A172 (cell line): Measurements from ENCODE around the gene KLHDC8A. TPM values are rescaled to one million over a fixed set of nuclear protein-coding genes. Genes with fewer than 3 reads are reported as not detected.

Experiments
- DNase-seq: peaks from one replicate; pipeline ENCODE4 v3.0.0-alpha.2; 2015; ENCODE audit warnings: low spot score
- total RNA-seq: library from RNA; depleted of rRNA; stranded (reverse); fragments of >200 nt; shearing (Covaris generic); gene quantifications from 2 replicates; pipeline ENCODE4 v1.2.3, GENCODE V29; 2014

KLHDC8A gene
- total RNA-seq, 1 experiment from 2014 or later: not detected

DNA sequence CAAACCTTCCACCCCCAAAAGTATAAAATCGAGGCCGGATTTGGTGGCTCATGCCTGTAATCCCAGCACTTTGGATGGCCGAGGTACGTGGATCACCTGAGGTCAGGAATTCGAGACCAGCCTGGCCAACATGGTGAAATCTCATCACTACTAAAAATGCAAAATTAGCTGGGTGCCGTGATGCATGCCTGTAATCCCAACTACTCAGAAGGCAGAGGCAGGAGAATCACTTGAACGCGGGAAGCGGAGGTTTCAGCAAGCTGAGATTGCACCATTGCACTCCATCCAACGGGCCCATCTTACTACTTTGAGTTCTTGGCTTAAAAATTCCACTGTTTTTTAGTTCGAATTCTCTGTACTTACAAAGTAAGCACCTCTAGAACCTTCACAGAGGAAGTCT, 11.0 kb downstream of the KLHDC8A start:
- DNase-seq: no peak

- no peak for DNase-seq
Observed at GRCh38 chr1:205344066-205344928, 12.4 kb downstream of the KLHDC8A start.

DNA sequence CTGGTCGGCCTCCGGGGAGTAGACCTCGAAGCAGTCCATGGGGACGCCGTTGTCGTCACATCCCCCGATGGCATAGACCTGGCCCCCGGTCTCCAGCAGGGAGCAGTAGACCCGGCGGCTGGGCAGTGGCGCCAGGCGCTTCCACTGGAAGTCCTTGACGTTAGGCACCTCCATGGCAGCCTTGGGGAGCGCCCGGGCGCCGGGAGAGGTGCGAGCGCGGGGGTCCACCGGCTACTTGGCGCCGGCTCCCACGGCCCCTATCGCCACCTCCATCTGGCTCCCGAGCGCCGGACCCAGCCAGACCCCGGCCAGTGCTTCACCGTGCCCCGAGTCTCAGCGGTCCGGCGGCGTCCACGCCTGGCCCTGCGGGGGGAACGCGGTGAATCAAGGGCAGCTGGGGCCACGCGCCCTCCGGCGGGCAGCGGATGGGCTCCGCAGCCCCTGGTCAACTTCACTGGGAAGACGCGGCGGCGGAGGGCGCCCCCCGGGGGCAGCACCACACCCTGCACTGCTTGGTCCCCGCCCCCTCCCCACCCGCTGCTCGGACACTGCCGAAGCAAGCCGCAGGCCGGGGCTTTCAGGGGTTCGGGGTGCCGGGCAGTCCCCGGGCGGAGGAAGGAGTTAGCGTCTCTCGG, 13.2 kb downstream of the KLHDC8A start:
- DNase-seq: no peak

GRCh38 chr1:205342986-205343385, 13.7 kb downstream of the KLHDC8A start:
- DNase-seq: no peak

- DNase-seq: no peak
Observed at GRCh38 chr1:205340676-205341075, 16.0 kb downstream of the KLHDC8A start.

GRCh38 chr1:205339717-205340116, 17.0 kb downstream of the KLHDC8A start:
- no peak for DNase-seq

GRCh38 chr1:205339197-205339702, 17.5 kb downstream of the KLHDC8A start:
- no peak for DNase-seq

GRCh38 chr1:205338011-205338410, 18.7 kb downstream of the KLHDC8A start:
- no peak for DNase-seq

GRCh38 chr1:205337481-205337880, 19.2 kb downstream of the KLHDC8A start:
- no peak for DNase-seq

- DNase-seq: peak; percentile 87
Observed at GRCh38 chr1:205335692-205336091, 21.0 kb downstream of the KLHDC8A start.

DNA sequence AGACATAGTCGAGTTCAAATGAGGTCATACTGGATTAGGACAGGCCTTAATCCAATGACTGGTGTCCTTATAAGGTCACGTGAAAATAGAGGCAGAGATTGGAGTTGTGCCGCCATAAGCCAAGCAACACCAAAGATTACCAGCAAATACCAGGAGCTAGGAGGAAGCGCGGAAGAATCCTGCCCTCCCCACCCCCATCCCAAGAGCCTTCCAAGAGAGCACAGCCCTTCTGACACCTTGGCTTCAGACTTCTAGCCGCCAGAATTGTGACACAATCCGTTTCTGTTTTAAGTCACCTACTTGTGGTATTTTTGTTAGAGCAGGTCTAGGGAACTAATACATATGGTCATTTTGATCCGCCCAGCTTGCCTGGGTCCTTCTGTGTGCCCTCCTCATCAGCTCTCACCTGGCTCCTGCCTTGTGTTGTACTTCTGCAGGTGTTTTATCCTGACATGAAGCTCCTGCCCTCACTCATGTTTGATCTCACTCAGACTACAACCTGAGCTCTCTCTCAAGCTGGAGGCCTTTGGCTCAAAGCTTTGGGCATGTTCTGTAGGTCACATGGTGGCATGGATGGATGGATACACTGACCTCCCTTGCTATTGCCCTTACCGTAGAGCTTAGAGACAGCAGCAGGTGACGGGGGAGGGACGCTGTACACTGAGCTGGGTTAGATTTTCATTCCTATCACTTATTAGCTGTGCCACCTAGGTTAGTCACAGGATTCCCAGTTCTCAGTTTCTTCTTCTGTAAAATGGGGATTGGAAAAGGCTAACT, 24.5 kb downstream of the KLHDC8A start:
- DNase-seq: no peak

DNA sequence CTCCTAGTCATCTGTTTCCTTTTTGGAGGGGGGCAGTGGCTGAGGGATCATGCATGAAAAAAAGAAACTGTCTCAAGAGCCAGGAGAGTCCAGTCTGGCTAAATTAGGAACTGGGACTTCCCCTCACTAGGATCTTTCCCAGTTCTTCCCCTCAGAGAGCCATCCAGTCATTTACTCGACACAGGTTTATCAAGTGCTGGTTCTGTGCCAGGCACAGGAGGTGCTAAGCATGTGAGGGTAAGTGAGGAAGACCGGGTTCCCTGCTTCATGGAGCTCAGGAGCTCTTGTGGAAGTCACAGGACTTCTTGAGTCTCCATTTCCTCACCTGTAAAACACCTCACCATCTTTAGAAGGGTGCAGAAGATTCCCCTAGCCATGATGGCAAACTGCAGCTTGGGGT, 26.6 kb downstream of the KLHDC8A start:
- no peak for DNase-seq

DNA sequence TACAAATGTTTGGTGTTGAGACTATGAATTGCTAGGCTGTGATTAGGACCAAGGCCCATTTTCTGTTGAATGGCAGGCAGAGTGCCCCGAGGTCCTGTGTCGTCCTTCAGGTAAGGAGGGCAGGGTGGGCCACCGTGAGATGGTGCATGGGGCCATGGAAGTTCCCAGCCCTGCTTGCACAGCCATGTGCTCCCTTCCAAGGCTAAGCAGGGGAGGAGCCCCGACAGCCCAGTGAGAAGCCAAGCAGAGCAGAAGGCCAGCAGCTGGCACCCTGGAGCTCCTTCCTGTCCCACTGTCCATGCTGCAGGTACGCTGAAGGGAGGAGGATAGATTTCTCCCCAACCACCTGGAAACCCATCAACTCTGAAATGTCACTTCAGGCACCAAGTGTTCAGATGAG, 27.0 kb downstream of the KLHDC8A start:
- DNase-seq: no peak

GRCh38 chr1:205328476-205328875, 28.2 kb downstream of the KLHDC8A start:
- DNase-seq: no peak

DNA sequence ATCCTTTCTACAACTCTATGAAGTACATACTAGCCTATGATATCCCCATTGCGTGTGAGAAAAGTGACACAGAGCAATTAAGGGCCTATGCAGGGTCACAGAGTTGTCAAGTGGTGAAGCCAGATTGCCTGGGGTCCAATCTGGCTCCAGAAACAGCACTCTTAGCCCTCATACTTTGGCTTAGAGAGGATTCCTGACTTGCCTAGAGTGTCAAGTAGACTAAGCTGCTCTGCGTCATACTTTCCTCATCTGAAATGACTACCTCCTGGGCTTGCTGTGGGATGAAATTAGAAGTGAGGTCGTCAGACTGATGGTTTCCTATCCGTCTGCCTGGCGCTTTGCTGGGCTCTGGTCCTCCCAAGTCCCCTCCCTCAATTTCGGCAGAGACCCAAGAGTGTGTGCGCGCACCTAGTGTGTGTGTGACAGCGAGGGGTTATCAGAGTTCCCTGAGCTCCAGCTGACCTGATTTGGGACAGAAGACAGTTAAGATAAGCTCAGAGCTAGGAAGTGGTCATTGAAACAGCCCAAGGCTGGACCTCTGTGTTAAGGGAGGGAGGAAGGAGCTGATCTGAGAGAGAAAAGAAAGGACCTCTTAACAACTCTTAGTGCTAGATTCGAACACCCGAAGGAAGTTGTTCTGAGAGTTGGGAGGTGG, 29.8 kb downstream of the KLHDC8A start:
- no peak for DNase-seq

DNA sequence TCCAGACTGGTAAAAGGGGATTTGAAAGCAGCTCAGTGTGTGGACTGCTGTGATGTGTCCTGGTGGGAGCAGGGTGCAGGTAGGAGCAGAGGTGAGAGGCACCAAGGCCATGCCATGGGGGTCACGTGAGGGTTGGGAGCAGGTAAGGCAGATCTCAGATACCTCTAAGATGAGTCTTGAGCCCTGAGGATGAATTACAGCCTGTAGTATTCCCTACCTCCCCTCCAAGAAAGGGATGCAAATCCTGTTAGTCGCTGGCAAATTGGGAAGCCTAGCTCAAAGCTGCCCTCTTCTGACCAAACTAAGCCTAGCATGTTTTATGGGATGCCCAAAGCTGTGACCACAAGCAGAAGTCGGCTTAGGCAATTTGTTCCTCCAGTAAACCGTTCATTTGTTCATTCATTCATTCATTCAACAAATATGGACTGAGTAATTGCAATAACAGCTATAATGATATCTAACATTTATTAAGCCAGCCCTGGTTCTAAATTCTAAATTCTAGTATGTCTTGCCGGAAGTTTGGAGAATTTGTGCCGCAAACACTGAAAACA, 31.3 kb downstream of the KLHDC8A start:
- DNase-seq: peak; percentile 96

DNA sequence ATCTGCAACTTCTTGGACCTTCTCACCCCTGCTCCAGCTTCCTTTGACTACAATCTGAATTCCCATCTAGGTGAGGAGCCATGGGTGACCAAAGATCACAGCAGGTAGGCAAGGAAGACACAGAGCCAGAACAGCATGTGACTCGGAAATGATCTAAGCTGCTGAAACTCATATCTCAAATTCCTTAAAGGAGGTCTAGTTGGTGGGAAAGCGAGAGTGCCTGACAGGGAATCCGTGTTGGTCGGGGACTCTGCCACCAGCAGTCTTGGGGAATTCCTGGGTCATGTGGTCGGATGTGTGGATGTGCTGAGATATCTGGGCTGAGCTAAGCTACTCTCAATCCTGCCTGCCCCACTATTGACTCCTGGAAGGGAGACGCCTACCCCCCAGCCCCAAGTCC, 31.9 kb downstream of the KLHDC8A start:
- DNase-seq: peak; percentile 99

DNA sequence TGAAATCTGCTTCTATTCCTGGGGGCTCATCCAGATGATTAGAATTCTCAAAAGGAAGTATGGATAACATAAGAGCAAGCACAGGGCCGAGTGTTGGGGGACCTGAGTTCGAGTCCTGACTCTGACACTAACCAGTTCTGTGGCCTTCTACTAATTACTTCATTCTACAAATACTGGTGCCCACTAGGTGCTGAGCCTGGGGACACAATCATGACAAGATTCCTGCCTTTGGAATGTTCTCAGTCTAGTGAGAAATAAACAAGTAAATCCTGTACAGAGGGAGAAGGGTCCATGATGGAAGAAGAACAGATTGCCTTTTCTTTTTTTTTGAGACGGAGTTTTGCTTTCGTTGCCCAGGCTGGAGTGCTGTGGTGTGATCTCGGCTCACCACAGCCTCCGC, 32.9 kb downstream of the KLHDC8A start:
- DNase-seq: no peak

GRCh38 chr1:205321959-205322283, 34.8 kb downstream of the KLHDC8A start:
- no peak for DNase-seq

GRCh38 chr1:205321162-205321958, 35.4 kb downstream of the KLHDC8A start, which contains the start of gene NUAK2:
TSS of gene NUAK2 (minus strand) at chr1:205321745. CDS start at chr1:205321628, 117 bp downstream.
- DNase-seq: peak; percentile 96
